Superior temporal gyrus (tissue), 1 donor: ENCODE data around the gene PPFIBP2.
"Not testable (repeated sequence)": the region's sequence is repeated elsewhere in the genome, so short reads cannot be mapped to it uniquely, and the experiment has no call there.

Source experiments
- DNase-seq: peaks from one replicate; pipeline ENCODE4 v3.0.0-alpha.2; 2016; ENCODE audit errors: extremely low spot score

The PPFIBP2 gene

GRCh38 chr11:7635137-7635536 is 121.3 kb downstream of the PPFIBP2 start:
- DNase-seq: peak; percentile 92

- peak; percentile 10 for DNase-seq
Measured at GRCh38 chr11:7635708-7636107, 121.9 kb downstream of the PPFIBP2 start.

- no peak for DNase-seq
Measured at GRCh38 chr11:7636350-7636749, 122.6 kb downstream of the PPFIBP2 start.

- no peak for DNase-seq
Measured at GRCh38 chr11:7637447-7638157, 123.8 kb downstream of the PPFIBP2 start.

- peak; percentile 15 for DNase-seq
Measured at GRCh38 chr11:7638710-7639642, 125.2 kb downstream of the PPFIBP2 start.

GRCh38 chr11:7639643-7640025 is 125.8 kb downstream of the PPFIBP2 start:
- DNase-seq: no peak

- DNase-seq: no peak
Measured at GRCh38 chr11:7640816-7641215, 127.0 kb downstream of the PPFIBP2 start.

GRCh38 chr11:7642747-7643146 is 128.9 kb downstream of the PPFIBP2 start:
- no peak for DNase-seq

- DNase-seq: peak; percentile 44
Measured at GRCh38 chr11:7643314-7643713, 129.5 kb downstream of the PPFIBP2 start.

GRCh38 chr11:7645206-7645605 is 131.4 kb downstream of the PPFIBP2 start:
- no peak for DNase-seq

- DNase-seq: no peak
Measured at GRCh38 chr11:7646866-7647265, 133.1 kb downstream of the PPFIBP2 start.

- DNase-seq: no peak
Measured at GRCh38 chr11:7648264-7648663, 134.5 kb downstream of the PPFIBP2 start.

GRCh38 chr11:7651140-7651551 is 137.3 kb downstream of the PPFIBP2 start:
- peak; percentile 64 for DNase-seq

- DNase-seq: peak; percentile 89
Measured at GRCh38 chr11:7651700-7652099, 137.9 kb downstream of the PPFIBP2 start.

GRCh38 chr11:7654195-7654705 is 140.5 kb downstream of the PPFIBP2 start:
- no peak for DNase-seq

GRCh38 chr11:7655253-7656217 is 141.7 kb downstream of the PPFIBP2 start:
- peak; percentile 16 for DNase-seq

- no peak for DNase-seq
Measured at GRCh38 chr11:7656704-7657103, 142.9 kb downstream of the PPFIBP2 start.

GRCh38 chr11:7657306-7658025 is 143.7 kb downstream of the PPFIBP2 start:
- peak; percentile 92 for DNase-seq

GRCh38 chr11:7663531-7663930 is 149.7 kb downstream of the PPFIBP2 start:
- DNase-seq: not testable (repeated sequence)

- DNase-seq: no peak
Measured at GRCh38 chr11:7664867-7665266, 151.1 kb downstream of the PPFIBP2 start.
